Activated CD8-positive, alpha-beta memory T cell treated with anti-CD3 and anti-CD28 coated beads, Interleukin-2, amount 50 U/mL, for 24 hours (primary cell): ENCODE measurements around the gene INSYN1.
"Not testable (repeated sequence)": the region's sequence is repeated elsewhere in the genome, so short reads cannot be mapped to it uniquely, and the experiment has no call there.

Source experiments
- DNase-seq: peaks from one replicate; pipeline ENCODE4 v3.0.0-alpha.2; 2020; ENCODE audit errors: extremely low read depth

The INSYN1 gene

DNA sequence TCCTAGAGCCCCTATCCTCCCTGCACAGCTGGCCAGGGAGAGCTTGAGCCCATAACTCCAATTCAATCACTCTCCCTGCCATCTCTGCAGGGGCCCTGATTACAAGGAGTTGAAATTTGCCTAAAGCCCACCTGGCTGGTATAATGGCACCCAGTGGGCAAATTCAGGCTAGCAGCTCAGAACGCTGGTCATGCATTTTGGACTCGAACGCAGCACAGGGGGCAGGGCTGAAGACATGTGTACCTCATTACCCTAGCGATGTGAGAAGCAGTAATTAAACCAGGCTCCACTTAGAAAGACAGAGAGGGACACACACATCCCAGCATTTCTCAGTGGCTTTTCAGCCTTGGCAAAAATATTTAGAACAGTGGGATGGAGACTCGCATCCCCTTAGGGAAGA, 3.2 kb downstream of the INSYN1 start:
- no peak for DNase-seq

DNA sequence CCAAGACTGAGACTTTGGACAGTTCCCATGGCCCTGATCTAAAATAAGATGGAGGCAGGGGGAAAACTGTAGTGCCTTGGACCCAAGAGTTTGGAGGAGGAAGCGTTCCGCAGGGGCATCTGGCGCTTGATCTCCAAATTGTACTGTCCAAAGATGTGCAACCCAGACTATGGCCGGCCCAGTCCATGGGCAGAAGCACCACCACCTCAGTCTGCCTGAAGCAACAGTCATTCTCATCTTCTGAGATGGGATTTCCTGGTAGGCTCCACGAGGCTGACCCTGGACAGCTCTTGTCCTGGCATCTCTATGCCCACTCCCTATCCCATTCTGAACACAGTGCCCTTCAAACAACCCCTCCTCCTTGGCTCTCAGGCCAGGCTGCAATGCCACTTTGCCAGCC, 3.6 kb downstream of the INSYN1 start:
- DNase-seq, result no peak

DNA sequence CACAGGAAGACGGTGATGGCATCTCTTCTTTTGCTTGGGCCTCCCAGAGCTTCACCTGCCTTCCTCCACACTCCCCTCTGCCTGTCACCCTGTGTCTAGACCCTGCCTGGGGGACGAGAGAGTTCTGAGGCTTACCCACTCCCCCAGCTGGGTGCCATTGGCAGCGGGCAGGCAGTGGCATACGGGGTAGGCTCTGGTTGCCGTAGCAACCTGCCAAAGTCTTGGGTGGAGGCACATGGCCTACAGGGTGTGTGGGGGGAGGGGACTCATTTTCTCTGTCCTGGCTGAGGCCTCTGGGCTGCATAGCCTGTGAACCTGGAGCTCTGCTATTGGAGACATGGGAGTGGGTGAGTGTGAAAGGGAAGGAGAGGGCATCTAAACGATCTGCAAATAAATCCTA, 4.4 kb downstream of the INSYN1 start:
- DNase-seq, result no peak

- no peak for DNase-seq
These were observed 5.1 kb downstream of the INSYN1 start for GRCh38 chr15:73747847-73748590.

DNA sequence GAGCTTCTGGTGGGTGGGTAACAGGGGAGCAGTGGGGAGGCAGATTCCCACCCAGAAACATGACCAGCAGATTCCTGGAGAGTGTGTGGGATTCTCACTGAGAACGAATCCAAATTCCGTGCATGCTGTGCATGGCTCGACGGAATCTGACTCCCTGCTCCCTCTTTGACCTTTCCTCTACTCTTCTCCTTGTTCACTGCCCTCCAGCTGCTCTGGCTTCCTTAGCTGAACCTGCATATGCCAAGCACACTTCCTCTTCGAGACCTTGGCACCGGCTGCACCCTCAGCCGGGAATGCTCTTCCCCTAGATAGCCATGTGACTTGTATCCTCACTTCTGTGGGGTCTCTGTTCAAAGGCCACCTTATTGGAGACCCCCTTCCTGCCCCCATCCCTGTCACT, 6.3 kb downstream of the INSYN1 start:
- no peak for DNase-seq

DNA sequence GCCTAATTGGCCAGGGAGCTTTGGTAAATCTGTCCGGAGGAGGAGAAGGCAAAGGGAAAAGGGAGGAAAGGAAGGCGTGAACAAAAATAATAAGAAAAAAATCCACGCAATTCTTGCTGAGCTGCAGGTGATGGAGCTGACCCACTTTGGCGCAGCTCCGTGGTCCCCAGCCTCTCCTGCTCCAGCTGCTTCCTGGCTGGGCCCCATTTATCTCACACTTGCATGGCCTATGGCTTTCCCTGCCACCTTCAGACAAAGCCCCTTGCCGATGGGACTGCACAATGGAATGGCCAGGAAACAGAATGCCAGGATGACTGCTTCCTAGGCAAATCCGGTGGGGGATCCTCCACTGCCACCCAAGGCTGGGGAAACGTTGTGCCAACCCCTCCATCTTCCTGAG, 6.9 kb downstream of the INSYN1 start:
- DNase-seq, result no peak

DNA sequence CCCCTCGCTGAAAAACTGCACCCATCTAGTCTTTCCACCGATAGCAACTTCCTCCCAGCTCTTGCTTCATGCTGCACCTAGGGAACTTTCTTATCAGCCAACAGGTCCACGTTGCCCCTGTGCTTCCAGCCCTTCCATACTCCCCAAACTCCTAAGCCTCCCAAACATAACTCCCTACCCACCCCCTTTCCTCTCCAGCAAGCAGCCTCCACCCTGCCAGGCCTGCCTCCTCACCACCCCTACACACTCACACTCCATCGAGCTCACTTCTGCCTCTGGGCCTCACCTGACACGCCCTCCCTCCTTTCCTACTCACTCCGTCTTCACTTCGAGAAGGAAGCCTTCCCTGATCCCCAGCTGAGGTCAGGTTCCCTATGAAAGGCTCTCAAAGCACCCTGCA, 8.1 kb downstream of the INSYN1 start:
- DNase-seq, result no peak

DNA sequence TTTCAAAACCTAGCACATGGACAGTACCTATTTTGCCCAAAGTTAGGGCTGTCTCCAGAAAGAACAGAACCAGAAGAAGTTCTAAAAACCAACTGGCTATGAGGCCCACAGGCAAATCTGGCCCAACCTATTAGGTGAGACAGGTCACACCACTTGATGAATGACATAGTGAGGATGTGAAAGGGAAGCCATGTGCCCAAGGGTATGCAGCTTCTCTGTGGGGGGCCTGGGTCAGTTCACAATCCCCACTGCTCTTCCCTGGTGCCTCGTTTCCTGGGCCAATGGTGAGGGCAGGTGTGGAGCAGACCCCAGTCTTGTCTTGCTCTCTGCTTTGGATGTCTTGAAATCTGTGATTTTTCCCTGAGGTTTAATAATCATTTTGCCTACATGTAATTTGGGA, 8.9 kb downstream of the INSYN1 start:
- no peak for DNase-seq

DNA sequence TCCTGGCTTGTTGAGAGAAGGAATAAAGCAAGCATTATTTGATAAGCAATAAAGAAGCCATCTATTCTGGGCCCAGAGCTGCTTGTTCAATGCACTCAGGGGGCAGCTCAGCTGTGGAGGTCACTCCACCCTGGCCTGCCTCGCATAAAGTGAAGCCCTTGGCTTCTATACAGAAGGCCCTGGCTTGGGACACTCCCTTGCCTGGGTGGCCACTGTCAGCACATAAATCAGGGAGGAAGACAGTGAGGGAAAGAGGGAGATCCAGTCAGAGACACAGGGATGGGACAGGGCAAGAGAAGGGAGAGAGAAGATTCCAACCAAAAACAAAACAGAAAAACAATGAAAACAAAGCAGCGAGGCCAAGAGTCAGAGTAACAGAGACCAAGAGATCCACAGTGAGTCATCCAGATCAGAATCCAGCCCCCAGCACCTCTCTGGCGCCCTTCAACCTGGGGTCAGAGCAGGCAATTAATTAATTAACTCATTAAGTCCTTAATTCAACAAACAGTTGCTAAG, 11.8 kb downstream of the INSYN1 start:
- DNase-seq, result no peak

DNA sequence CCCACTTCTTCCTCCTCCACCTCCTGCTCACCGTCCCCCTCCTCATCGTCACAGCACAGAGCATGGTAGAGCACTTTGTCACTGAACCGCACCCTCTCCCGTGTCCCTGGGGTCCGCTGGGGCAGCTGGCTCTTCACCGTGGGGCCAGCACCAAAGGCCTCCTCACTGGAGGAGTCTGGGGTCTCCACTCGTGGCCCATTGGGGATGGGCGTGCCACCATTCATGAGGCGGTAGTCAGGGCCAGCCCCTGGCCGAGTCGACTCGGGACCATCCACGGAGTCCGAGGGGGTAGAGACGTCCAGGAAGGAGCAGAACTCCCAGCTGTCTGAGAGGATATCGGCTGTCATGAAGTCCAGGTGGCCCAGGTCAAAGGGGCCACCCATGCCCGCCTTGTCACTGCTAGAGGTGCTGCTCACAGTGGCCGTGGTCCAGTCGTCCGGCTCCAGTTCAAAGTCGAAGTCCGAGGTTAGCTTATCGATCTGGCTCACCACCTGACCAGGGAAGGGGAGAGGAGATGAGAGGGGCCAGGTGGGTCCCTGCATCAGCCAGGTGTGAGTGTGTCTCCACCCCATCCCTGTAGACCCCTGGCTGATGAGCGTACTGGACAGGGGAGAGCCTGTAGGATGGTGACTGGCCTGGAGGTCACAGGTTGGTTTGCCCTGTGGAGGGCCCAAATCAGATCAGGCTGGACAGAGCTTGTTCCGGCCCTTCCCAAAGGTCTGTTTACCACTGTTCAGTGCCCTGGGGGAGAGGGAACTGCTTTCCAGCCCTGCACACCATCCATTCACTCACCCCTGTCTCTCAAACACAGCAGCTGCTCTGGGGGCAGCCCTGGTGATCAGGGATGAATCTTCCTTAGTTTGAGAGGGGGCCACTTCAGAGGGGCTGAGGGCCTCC, 12.8 kb downstream of the INSYN1 start:
- DNase-seq, result no peak

- no peak for DNase-seq
These were observed 15.6 kb downstream of the INSYN1 start for GRCh38 chr15:73737535-73737934.

DNA sequence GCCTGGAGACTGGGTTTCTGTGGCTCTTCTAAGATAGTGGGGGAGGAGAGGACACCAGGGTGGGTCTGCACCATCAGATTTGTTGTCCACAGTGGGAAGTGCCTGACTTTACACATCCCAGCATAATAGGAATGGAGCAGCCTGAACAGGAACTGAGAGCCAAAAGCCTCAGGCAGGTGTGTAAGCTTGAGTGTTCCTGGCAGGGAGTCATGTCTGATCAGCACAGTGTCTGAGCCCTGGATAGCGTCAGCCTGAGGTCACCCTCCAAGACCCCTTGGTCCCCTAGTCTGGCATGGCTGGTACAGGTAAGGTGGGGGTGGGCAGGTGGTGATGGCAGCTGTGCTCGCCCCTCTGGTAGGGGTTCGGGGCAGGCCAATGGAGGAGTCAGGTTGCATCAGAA, 20.2 kb downstream of the INSYN1 start:
- DNase-seq, result no peak

DNA sequence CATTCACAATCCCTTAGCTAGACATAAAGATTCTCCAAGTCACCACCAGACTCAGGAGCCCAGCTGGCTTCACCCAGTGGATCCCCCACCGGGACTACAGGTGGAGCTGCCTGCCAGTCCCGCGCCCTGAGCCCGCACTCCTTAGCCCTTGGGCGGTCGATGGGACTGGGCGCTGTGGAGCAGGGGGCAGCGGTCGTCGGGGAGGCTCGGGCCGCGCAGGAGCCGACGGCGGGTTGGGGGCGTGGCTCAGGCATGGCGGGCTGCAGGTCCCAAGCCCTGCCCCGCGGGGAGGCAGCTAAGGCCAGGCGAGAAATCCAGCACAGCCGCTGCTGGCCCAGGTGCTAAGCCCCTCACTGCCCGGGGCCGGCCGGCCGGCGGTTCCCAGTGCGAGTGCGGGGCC, 21.1 kb downstream of the INSYN1 start:
- DNase-seq, result not testable (repeated sequence)

- DNase-seq, result no peak
These were observed 25.7 kb downstream of the INSYN1 start for GRCh38 chr15:73727330-73727976.

DNA sequence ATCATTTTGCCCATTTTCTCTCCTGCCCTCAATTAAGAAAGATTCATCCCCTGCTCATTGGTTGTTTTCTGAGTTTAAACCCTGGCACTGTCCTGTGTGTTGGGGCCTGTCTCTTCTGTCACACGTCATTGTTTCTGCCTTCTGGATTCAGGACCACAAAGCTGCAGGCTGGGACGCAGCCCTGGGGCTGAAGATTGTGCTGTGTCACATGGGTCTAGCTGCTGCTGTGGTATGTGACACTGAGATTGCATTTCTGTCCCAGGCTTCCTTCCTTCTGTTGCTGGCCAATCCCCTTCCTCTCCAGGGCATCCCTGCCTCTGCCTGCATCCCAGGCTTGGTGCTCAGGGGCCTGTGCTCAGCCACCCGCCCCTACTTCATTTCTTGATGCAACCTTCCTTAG, 28.9 kb downstream of the INSYN1 start:
- no peak for DNase-seq

GRCh38 chr15:73723191-73723590, 30.0 kb downstream of the INSYN1 start:
- no peak for DNase-seq

- DNase-seq, result no peak
These were observed 30.7 kb downstream of the INSYN1 start for GRCh38 chr15:73722425-73722824.

GRCh38 chr15:73718694-73719093, 34.5 kb downstream of the INSYN1 start:
- DNase-seq, result no peak

GRCh38 chr15:73717802-73718201, 35.3 kb downstream of the INSYN1 start:
- no peak for DNase-seq

DNA sequence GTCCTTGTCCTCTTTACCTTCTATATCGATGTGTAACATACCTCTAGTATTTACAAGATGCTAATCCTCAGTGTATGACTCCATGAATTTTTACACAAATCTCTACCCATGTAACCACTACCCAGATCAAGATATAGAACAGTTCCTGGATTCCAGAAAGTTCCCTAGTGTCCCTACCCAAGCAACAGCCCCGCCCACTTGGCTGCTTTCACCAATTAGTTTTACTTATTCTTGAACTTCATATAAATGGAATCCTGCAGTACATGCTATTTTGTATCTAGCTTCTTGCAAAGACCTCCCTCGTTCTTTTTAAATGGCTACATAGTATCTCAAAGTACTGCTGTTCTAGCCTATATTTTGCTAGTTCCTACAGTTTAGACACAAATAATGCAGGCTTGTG, 35.9 kb downstream of the INSYN1 start:
- no peak for DNase-seq

- DNase-seq, result no peak
These were observed 36.7 kb downstream of the INSYN1 start for GRCh38 chr15:73716417-73716816.

GRCh38 chr15:73715417-73715816, 37.7 kb downstream of the INSYN1 start:
- DNase-seq, result no peak
